ENCODE data around the gene CLASRP. TPM values are rescaled to one million over a fixed set of nuclear protein-coding genes. Genes with fewer than 3 reads are reported as not detected.

Gene CLASRP
- total RNA-seq, 2 donors from 2014 or later = 67.1 to 90.3 TPM

GRCh38 chr19:45098521-45099466 lies 59.9 kb downstream of the CLASRP start:
- no peak overlapping the region for H3K9ac ChIP-seq (ENCODE audit: extremely low read depth, low read length, poor library complexity, severe bottlenecking)
- H3K4me3 ChIP-seq (ENCODE audit: low read length) = no peak overlapping the region
- 74 to 75% methylated on average over 11 to 15 of the region's 15 CpGs for WGBS, 2 experiments (ENCODE audit: insufficient coverage in 1 of 2, insufficient read length in 1 of 2)

GRCh38 chr19:45099467-45100191 lies 60.8 kb downstream of the CLASRP start:
- Histone ChIP-seq H3K9ac (ENCODE audit: extremely low read depth, low read length, poor library complexity, severe bottlenecking) (no peak overlapping the region), H3K36me3 (ENCODE audit: control insufficient read depth, insufficient read depth, low read length) (peaks cover 20% of the 10 kb centered on the region), H3K9me3 (ENCODE audit: control insufficient read depth, low read length) (no peaks in the 10 kb centered on the region), H3K4me1 (ENCODE audit: control insufficient read depth, insufficient read depth, low read length) (peaks cover 19% of the 10 kb centered on the region), H3K4me3 (ENCODE audit: low read length) (no peak overlapping the region), H3K27me3 (ENCODE audit: control insufficient read depth, insufficient read depth, low read length, poor library complexity, severe bottlenecking) (peaks cover 54% of the 10 kb centered on the region), H3K27ac (ENCODE audit: low read depth, low read length) (peak overlapping the region; percentile 12)
- DNase-seq = peak; percentile 38
- Mint-ChIP-seq H3K4me1 (peaks cover 64% of the 10 kb centered on the region), H3K36me3 (ENCODE audit: low read depth) (peaks cover 29% of the 10 kb centered on the region), H3K27me3 (ENCODE audit: insufficient read depth) (peaks cover 41% of the 10 kb centered on the region), H3K4me3 (no peak overlapping the region), H3K27ac (no peak overlapping the region), H3K9me3 (no peaks in the 10 kb centered on the region)
- WGBS, 2 experiments (ENCODE audit: insufficient coverage in 1 of 2, insufficient read length in 1 of 2) = 82 to 88% methylated on average over 21 to 25 of the region's 25 CpGs
- TF ChIP-seq, protein P1, sequence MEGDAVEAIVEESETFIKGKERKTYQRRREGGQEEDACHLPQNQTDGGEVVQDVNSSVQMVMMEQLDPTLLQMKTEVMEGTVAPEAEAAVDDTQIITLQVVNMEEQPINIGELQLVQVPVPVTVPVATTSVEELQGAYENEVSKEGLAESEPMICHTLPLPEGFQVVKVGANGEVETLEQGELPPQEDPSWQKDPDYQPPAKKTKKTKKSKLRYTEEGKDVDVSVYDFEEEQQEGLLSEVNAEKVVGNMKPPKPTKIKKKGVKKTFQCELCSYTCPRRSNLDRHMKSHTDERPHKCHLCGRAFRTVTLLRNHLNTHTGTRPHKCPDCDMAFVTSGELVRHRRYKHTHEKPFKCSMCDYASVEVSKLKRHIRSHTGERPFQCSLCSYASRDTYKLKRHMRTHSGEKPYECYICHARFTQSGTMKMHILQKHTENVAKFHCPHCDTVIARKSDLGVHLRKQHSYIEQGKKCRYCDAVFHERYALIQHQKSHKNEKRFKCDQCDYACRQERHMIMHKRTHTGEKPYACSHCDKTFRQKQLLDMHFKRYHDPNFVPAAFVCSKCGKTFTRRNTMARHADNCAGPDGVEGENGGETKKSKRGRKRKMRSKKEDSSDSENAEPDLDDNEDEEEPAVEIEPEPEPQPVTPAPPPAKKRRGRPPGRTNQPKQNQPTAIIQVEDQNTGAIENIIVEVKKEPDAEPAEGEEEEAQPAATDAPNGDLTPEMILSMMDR (conservative IDR thresholded peaks at IDR 0.05) = no peak

More at GRCh38 chr19:45098521-45099466, 59.9 kb downstream of the CLASRP start:
- peaks cover 46% of the 10 kb centered on the region for H3K27me3 ChIP-seq (ENCODE audit: control insufficient read depth, insufficient read depth, low read length, poor library complexity, severe bottlenecking)
- TF ChIP-seq, protein P1 (conservative IDR thresholded peaks at IDR 0.05) = no peak
- no peaks in the 10 kb centered on the region for H3K9me3 ChIP-seq (ENCODE audit: control insufficient read depth, low read length)
- H3K4me1 ChIP-seq (ENCODE audit: control insufficient read depth, insufficient read depth, low read length) = peaks cover 19% of the 10 kb centered on the region
- H3K27ac ChIP-seq (ENCODE audit: low read depth, low read length) = peak overlapping the region; percentile 19
- Mint-ChIP-seq H3K27ac (peak overlapping the region; percentile 46), H3K27me3 (ENCODE audit: insufficient read depth) (peaks cover 32% of the 10 kb centered on the region), H3K36me3 (ENCODE audit: low read depth) (peaks cover 32% of the 10 kb centered on the region), H3K4me3 (no peak overlapping the region), H3K9me3 (no peaks in the 10 kb centered on the region), H3K4me1 (peaks cover 64% of the 10 kb centered on the region)
- H3K36me3 ChIP-seq (ENCODE audit: control insufficient read depth, insufficient read depth, low read length) = peaks cover 20% of the 10 kb centered on the region
- DNase-seq = peak; percentile 46

DNA sequence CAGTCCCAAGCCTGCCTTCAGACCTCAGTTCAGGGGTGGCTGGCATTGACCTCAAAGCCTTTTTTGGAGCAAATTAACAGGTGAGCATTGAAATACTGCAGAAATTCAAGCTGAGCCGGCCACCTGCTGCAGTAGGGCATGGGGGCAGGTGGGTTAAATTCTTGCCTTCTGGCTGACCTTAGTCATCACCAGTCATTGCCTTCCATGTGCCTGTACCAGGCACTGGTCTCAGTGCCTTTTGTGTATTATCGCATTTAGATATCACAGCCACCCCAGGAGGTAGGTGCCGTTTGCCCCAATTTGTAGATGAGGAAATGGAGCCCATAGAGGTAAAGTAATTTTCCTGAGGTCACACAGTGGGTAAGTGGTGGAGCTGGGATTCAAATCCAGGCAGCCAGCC lies 61.4 kb downstream of the CLASRP start:
- H3K36me3 Mint-ChIP-seq (ENCODE audit: low read depth) = peaks cover 26% of the 10 kb centered on the region
- DNase-seq = no peak
- Histone ChIP-seq H3K4me3 (ENCODE audit: low read length) (no peak overlapping the region), H3K36me3 (ENCODE audit: control insufficient read depth, insufficient read depth, low read length) (peaks cover 17% of the 10 kb centered on the region), H3K27ac (ENCODE audit: low read depth, low read length) (no peak overlapping the region), H3K9ac (ENCODE audit: extremely low read depth, low read length, poor library complexity, severe bottlenecking) (no peak overlapping the region), H3K4me1 (ENCODE audit: control insufficient read depth, insufficient read depth, low read length) (peaks cover 19% of the 10 kb centered on the region), H3K9me3 (ENCODE audit: control insufficient read depth, low read length) (no peaks in the 10 kb centered on the region), H3K27me3 (ENCODE audit: control insufficient read depth, insufficient read depth, low read length, poor library complexity, severe bottlenecking) (peaks cover 60% of the 10 kb centered on the region)
- TF ChIP-seq, protein P1 (conservative IDR thresholded peaks at IDR 0.05) = no peak
- H3K27me3 Mint-ChIP-seq (ENCODE audit: insufficient read depth) = peaks cover 46% of the 10 kb centered on the region
- H3K4me3 Mint-ChIP-seq = no peak overlapping the region
- no peaks in the 10 kb centered on the region for H3K9me3 Mint-ChIP-seq
- no peak overlapping the region for H3K27ac Mint-ChIP-seq
- H3K4me1 Mint-ChIP-seq = peaks cover 64% of the 10 kb centered on the region
- 91 to 100% methylated on average over 1 to 3 of the region's 3 CpGs for whole genome bisulfite sequencing, 2 experiments (ENCODE audit: insufficient coverage in 1 of 2, insufficient read length in 1 of 2)

Data from endodermal cell (in vitro differentiated cells).